Kidney (tissue), 14 donors: ENCODE data around the gene TMOD1. TPM values are rescaled to one million over a fixed set of nuclear protein-coding genes. Genes with fewer than 3 reads are reported as not detected.
A peak's percentile ranks its signal among the peaks of the same experiment; 100 is the strongest.

Experiments used
- DNase-seq, 5 donors: peaks; one replicate each; pipeline ENCODE4 v3.0.0-alpha.2; 2013 to 2020
- FAIRE-seq: peaks from 2 replicates; lab custom pipeline; 2012; peaks lifted over from hg19 to GRCh38; lab: Jason Lieb, UNC
- H3K27ac ChIP-seq, 2 donors: one replicate each; pipeline ENCODE4 v1.7.0; 2013; ENCODE audit warnings: low read depth in 2 of 2, low read length in 2 of 2, inconsistent platforms in 1 of 2
- H3K27me3 ChIP-seq: one replicate; pipeline ENCODE4 v1.7.1; 2013; ENCODE audit warnings: low read length, inconsistent platforms; ENCODE audit not compliant: control insufficient read depth, insufficient read depth
- H3K36me3 ChIP-seq, 3 donors: one replicate each; pipeline versions ENCODE4 v1.7.0 to v1.7.1; 2013; ENCODE audit warnings: low read length in 3 of 3, control low read depth in 1 of 3, inconsistent platforms in 1 of 3; ENCODE audit not compliant: insufficient read depth in 3 of 3, control insufficient read depth in 2 of 3
- H3K4me1 ChIP-seq, 3 donors: one replicate each; pipeline versions ENCODE4 v1.7.0 to v1.7.1; 2013; ENCODE audit warnings: low read length in 3 of 3, inconsistent platforms in 1 of 3, low read depth in 1 of 3; ENCODE audit not compliant: control insufficient read depth in 2 of 3, insufficient read depth in 2 of 3
- H3K4me3 ChIP-seq, 3 donors: one replicate each; pipeline versions ENCODE4 v1.7.0 to v1.8.1; 2013; ENCODE audit warnings: low read length in 3 of 3, control low read depth in 1 of 3, inconsistent platforms in 1 of 3
- H3K9ac ChIP-seq, 3 donors: one replicate each; pipeline versions ENCODE4 v1.7.0 to v1.7.1; 2013; ENCODE audit warnings: low read length in 3 of 3, control low read depth in 1 of 3, inconsistent platforms in 1 of 3
- H3K9me3 ChIP-seq, 3 donors: one replicate each; pipeline versions ENCODE4 v1.7.0 to v1.7.1; 2013; ENCODE audit warnings: low read length in 3 of 3, control low read depth in 1 of 3, inconsistent platforms in 1 of 3; ENCODE audit not compliant: control insufficient read depth in 2 of 3, insufficient read depth in 1 of 3
- intact Hi-C: fragments of 100-400 bp; cut with DNase I; formaldehyde crosslinking; loops from one replicate; pipeline ENCODE4 v1.11.1; 2022
- polyA plus RNA-seq: library from polyadenylated mRNA; stranded (reverse); fragments of 350-450 nt; fragmentation: Illumina TruSeq; extraction: RNeasy Lipid Tissue Mini Kit (QIAGEN cat#74804); gene quantifications from one replicate; pipeline ENCODE4 v1.2.3, GENCODE V29; 2014; ENCODE audit warnings: low read depth, low replicate concordance; ENCODE audit not compliant: insufficient read depth
- total RNA-seq: library from RNA; stranded (reverse); fragmentation: NEBNext Ultra II Directional; extraction: Animal tissue kit (Norgen Biotek cat#: 25700); gene quantifications from one replicate; pipeline ENCODE4 v1.2.1, GENCODE V29; 2021
- TF ChIP-seq, protein P1 (sequence below): IDR thresholded peaks from 3 replicates; pipeline ENCODE4 v1.5.1; 2012; ENCODE audit warnings: mild to moderate bottlenecking, moderate library complexity, borderline replicate concordance; ENCODE audit not compliant: insufficient read depth; ENCODE audit errors: extremely low read depth
- donor health status: control.
- donor health status: control.
- donor health status: control.
- donor health status: control.
- donor health status: control.
- donor health status: DM: yes; HTN: yes; CAD: no.
- donor health status: Normal renal cell carcinoma (clear cell type).

TMOD1 gene
- total and polyA plus RNA-seq, 2 donors from 2014 or later: 8.1 to 14.9 TPM

DNA sequence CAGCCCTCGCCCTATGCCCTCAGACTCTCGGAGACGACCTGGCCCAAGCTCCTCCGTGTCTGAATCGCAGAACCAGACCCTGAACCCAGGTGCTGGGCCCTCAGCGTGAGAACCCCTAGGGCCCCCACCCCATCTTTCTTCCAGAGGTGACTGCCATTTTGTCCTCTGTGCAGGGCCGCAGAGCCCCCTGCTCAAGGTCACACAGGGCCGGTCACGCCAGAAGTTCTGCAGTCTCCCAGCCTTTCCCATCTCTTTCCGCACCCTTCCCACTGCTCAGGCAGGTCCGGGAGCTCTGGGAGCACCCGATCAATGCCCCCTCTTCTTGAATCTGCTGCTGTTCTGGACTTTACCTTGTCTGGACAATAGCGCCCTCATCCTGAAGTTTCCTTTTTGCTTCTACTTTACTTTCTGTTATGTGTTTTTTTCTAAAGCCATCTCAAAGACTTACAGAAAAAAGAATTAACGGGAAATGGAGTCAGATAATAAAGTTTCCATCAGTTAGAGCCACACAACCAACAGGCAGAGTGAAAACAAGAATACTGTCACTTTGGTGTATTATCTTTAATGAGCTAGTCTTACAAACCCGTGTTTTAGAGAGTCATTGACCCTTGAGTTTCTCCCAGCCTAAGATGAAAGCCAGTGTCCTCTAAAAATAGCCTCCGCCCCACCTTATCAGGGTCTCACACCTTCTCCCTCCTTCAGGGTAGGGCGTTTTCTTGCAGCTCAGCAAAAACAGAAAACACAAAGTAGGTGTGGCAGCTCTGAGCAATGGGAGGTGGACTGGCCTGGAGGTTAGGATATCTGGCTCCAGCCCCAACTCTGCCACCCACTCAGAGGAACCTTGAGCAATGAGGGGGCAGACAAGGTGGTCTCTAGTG lies 1.8 kb downstream of the TMOD1 start:
- H3K27ac ChIP-seq: no peak overlapping the region
- H3K9me3 ChIP-seq: no peaks in the 10 kb centered on the region
- H3K9ac ChIP-seq: no peak overlapping the region
- peaks cover 43% of the 10 kb centered on the region for H3K27me3 ChIP-seq
- FAIRE-seq (no peak), DNase-seq (no peak)
- no peaks in the 10 kb centered on the region for H3K36me3 ChIP-seq
- peak overlapping the region in 1 of 3 donors; percentile 64 for H3K4me3 ChIP-seq
- TF ChIP-seq, protein P1, sequence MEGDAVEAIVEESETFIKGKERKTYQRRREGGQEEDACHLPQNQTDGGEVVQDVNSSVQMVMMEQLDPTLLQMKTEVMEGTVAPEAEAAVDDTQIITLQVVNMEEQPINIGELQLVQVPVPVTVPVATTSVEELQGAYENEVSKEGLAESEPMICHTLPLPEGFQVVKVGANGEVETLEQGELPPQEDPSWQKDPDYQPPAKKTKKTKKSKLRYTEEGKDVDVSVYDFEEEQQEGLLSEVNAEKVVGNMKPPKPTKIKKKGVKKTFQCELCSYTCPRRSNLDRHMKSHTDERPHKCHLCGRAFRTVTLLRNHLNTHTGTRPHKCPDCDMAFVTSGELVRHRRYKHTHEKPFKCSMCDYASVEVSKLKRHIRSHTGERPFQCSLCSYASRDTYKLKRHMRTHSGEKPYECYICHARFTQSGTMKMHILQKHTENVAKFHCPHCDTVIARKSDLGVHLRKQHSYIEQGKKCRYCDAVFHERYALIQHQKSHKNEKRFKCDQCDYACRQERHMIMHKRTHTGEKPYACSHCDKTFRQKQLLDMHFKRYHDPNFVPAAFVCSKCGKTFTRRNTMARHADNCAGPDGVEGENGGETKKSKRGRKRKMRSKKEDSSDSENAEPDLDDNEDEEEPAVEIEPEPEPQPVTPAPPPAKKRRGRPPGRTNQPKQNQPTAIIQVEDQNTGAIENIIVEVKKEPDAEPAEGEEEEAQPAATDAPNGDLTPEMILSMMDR: no peak
- intact Hi-C loops: no loop called here
- H3K4me1 ChIP-seq: peaks cover 0 to 4% (median 3%) of the 10 kb centered on the region in 3 donors

DNA sequence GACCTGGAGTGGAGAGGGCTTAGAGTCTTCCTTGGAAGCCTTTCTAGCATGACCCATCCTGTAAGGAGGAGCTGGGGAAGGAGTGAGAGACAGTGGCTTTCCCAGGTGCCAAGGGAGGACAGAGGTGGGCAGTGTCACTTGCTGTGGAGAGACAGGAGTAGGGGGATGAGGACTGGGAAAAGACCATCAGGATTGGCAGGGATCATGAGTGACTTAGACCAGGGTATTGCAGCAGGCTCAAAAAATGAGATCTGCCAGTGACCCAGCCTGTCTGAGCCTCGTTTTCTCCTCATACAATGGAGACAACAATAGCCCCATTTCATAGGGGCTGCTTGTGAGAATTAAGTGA lies 2.4 kb downstream of the TMOD1 start:
- peaks cover 43% of the 10 kb centered on the region for H3K27me3 ChIP-seq
- H3K9me3 ChIP-seq: no peaks in the 10 kb centered on the region
- H3K9ac ChIP-seq: no peak overlapping the region
- H3K4me3 ChIP-seq: no peak overlapping the region
- DNase-seq (no peak), FAIRE-seq (no peak)
- no peak overlapping the region for H3K27ac ChIP-seq
- TF ChIP-seq, protein P1: no peak
- H3K36me3 ChIP-seq: no peaks in the 10 kb centered on the region
- intact Hi-C loops: no loop called here
- H3K4me1 ChIP-seq: peaks cover 0 to 4% (median 3%) of the 10 kb centered on the region in 3 donors

DNA sequence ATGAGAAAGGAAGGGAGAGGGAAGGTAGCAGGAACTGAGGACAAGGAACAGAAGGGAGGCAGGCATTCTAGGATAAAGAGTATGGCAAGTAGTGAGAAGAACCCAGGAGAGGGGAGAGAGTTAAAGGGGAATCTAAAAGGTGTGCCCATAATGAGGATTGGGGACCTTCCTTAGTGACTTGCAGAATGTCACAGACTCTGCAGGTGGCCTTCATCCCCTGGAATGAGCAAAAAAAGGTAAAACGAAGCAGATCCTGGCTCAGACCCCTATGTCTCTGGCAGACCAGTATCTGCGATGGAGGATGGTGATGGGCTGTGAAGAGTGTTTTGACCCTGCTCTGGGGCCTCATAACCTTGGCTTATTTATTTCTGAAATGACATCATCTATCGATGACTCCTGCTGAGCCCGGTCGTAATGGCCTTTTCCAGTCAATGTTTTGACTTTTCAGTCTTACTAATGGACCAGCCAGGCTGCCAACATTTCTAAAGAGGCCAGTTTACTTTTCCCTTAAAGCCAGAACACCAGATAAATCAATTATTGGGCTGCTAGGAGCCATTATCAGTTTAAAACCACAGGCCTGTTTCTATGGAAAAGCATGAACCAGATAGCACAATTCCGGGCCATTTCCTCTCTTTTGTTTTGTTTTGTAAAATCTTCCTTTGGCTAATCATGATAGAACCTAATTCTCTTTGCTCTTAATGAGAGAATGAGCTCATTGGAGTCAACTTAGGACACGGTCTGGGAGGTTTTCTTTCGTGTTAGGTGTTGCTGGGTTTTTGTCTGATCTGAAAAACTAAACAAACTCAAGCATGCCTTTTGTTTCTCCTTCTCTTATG lies 3.1 kb downstream of the TMOD1 start:
- Histone ChIP-seq H3K27ac (no peak overlapping the region), H3K36me3 (no peaks in the 10 kb centered on the region), H3K4me3 (no peak overlapping the region), H3K4me1 (peaks cover 0 to 4% (median 3%) of the 10 kb centered on the region in 3 donors), H3K27me3 (peaks cover 42% of the 10 kb centered on the region), H3K9me3 (no peaks in the 10 kb centered on the region), H3K9ac (no peak overlapping the region)
- FAIRE-seq (no peak), DNase-seq (no peak)
- TF ChIP-seq, protein P1: no peak
- intact Hi-C loops: no loop called here
